ENCODE data around the gene RNASEL.
A peak's percentile ranks its signal among the peaks of the same experiment; 100 is the strongest.

RNASEL gene

DNA sequence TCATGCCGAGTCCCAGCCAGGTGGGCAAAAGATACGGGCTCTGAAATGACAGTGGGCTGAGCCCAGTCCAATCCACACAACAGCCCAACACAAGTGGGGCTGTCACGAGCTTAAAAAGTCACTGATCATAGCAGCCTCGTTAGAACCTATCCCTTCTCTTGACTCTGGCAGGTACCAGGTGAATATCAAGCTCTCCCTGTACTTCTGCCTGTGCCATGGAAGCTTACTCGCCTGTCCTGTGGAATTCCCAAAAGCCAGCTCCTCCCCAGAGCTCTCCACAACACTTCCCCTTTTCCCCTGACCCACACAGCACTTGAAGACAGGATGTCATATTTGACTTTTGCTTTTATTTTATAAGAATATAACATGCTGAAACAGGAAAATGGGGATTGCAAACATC lies 9.2 kb upstream of the RNASEL start:
- no peak for DNase-seq

DNA sequence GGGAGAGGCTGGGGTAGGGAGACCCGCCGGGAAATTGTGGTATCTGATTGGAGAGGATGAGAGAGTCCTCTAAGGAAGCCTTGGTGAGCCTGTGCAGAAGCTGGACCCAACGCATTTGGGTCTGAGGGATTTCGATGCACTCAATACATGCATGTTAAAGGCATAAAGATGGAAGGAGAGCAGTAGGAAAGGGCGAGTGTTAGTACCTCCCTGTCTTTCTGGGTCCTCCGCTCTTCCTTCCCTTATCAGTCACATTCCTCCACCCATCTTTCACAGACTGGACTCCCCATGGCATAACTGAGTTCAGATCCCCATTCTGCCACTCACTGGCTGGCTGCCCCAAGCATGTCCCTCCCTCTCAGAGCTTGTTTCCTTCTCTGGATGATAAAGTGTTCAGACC lies 7.9 kb upstream of the RNASEL start:
- no peak for DNase-seq

DNA sequence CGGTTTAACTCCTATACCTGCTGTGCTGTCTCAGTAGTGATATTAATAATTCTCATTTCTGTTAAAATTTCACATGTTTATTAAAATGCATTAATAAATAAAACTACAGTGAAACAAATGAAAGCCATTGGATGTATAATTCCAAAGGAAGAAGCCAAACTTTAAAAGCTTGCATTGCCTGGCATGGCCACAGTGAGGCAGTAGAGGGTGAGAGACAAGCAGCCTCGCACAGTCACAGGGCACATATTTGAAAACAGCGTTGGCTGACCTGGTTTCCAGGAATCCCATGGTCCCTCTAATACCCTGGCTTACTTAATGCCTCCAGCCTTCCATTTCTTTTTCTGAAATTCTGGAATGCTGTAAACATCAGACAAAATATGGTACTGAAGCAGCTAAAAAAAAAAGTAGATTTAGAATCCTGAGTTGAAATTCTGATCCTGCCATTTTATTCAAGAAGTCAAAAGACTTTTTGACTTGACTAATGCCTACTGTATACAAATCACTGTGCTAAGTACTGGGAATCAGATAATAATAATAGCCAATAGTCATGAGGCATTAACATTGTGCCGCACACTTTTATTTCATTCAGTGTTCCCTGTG lies 6.7 kb upstream of the RNASEL start:
- peak; percentile 12 for DNase-seq

DNA sequence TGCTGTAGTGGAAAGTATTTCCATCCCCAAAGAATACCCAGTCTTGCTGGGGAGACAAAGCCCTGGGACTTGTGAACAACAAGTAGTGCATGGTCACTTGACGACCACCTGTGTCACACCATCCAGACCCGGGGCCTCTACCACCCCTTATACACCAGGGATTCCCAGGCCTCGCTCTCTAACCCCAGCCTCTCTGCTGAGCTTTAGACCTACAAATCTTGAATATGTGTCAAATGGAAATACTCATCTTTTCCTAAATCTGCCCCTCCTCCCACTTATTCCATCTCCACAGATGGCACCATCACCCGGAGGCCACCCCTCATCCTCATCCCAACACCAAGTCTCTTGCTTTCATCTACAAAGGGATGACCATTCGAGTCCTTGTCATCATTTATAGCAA lies 875 bp upstream of the RNASEL start:
- no peak for DNase-seq

DNA sequence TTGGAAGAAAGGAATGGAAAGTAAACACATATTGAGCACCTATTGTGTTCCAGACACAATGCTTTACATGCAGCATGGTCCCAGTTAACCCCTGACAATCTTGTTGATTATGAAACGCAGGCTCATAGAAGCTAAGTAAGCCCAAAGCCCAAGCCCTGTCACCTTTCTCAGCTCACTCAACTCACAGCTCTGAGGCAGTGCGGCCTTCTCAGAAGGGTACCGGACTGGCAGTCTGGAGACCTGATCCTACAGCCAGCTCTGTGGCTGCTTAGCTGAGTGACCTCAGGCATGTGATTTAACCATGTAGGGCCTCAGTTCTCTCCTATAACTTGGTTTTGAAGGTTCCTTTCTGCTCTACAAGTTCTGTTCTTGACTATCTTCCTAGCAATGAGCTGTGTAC lies 464 bp upstream of the RNASEL start:
- no peak for DNase-seq

DNA sequence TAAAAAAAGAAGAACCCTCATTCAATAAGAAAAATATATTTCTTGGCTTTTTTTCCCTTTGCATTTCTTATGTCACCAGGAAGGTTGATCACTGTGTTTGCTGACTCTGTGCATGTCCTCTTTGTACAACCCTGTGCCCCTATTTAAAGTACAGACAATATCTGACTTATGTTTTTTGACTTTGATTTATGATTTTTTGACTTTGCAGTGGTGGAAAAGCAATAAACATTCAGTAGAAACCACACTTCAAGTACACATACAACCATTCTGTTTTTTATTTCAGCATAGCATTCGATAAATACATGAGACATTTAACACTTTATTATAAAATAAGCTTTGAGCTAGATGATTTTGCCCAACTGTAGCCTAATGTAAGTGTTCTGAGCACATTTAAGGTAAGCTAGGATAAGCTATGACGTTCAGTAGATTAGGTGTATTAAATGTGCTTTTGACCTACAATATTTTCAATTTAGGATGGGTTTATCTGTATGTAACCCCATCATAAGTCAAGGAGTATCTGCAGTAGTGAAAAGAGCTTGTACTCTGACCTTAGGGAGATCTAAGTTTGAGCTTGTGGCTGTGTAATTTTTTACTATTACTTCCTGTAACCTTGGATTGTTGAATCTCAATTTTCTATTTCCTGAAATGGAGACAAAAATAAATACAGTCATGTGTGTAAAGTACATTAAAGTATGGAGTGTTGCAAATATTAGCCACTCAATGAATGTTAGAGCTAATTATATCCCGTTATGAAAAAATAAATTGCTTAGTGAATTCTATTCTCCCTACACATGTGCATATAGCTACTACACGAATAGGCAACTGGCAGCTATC lies 1.2 kb downstream of the RNASEL start:
- DNase-seq: no peak

DNA sequence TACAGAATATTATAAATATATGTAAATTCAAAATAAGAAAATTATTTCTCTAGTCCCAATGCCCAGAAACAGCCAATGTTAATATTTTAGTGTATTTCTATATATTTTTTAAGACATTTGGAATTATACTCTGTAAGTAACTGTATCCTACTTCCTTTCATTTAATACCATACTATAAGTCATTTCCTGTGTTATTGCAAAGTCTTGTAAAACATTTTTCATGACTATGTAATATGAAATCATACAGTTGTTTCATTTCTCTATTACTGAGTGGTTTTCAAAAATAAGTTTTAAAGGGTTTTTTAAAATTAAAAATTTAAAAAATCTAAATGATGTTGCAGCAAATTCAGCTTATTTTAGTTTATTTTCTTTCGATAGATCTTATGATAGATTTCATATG lies 2.0 kb downstream of the RNASEL start:
- no peak for DNase-seq

DNA sequence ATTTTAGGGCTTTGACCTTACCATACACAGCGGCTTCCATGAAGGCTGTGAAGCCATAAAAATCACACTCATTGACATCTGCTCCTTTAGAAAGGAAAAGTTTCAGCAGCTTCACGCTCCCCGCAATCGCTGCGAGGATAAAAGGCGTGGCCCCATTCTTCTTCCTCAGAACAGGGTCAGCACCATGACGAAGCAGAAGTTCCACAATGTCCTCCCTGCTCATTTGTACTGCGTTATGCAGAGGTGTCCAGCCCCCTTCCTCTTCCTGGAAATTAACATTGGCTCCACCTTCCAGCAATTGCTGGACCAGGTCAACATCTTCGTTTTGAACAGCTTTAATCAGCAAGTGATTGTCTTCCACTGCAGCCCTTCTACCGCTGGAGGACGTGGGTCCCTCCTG lies 2.7 kb downstream of the RNASEL start:
- DNase-seq: no peak

DNA sequence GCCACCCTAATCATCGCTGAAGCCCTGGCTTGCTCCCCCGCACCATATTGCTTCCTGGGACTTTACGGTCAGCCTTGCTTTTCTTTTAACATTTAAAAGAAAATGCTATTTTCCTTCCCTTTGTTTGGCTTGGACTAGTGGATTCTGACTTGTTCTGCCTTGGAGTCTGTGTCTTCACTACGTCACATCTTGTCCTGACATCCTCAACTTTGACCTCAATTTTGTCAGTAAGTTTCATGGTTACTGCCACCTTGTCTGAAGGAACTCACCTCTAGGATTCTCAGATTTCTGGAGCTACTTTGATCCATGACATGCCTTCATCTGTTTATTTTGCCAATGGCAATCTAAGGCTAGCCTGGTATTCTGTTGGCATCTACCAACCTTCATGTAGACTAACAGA lies 4.3 kb downstream of the RNASEL start:
- DNase-seq: no peak

DNA sequence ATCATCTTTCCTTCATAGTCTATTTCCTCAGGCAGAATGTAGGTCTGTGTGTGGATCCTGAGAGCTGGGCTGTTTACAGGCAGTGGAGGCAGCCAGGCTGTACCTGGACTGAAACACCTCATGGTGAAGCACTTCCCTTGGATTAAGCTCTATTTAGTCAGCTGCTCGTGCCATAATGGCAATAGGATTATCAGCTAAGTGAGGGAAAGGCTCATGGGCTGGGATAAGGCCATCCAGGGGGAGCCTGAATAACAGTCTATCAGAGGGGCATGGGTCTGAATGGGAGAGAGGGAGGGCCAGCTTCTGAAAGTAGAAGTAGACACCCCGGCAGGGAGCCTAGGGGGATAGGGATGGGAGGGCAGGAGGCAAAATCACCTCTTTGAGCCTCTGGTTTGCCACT lies 8.3 kb downstream of the RNASEL start:
- DNase-seq: no peak

DNA sequence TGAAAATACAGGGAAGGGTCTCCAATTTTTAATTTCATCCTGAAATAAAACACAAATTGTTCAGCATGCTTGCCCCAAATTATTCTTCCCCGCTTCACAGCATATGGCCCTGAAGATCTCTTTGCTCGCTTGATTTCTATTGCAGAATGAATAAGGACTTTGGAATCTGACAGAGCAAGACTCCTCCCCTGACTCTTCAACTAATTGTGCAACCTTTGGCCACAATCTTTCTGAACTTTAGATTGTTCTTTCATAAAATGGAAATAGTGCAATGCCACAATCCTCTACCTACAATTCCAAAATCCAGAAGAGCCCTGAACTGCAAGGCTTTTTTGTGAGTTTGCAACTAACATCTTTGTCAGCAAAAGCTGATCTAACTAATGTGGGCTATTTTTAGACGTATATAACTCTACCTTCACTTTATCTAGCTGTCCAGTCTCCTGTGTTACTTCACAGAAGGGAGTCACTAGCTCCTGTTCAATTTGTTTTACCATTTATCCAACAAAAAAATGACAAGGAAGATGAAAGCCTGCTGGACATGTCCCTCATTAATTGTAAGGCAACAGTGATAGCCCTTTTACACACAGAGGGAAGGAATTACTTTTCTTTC lies 13.4 kb downstream of the RNASEL start:
- no peak for DNase-seq

DNA sequence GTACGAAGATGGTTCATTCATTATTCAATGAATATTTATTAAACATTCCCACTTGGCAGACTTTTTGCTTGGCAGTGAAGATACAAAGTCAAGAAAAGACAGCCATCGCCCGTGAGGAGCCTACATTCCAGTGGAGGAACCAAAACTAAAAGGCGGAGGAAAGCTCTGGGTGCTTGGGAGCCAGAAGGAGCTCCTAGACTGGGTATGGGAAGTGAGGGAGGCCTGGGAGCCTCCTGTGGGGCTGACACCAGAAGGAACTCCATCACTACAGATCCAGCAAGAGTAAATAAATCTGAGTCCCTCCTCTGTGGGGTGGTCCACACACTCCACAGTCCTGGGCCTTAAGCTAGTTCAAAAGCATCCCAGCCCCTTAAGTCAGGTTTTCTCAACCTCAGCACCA lies 14.9 kb downstream of the RNASEL start:
- no peak for DNase-seq

DNA sequence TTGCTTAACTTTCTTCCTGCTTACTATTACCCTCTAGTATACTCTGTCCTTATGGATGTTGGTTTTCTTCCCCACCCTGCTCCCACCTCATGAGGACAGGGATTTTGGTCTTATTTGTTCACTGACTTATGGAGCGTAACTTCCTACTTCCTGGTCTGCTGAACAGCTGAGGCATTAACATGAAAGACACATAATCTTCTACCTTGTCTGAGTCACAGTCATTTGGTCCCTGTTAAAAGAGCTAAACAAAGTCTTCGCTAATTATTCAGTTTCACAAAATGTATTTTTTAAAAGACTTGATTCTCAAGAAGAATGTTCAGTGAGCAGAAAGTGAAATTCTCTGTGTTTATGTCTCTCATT lies 18.5 kb downstream of the RNASEL start:
- DNase-seq: no peak

DNA sequence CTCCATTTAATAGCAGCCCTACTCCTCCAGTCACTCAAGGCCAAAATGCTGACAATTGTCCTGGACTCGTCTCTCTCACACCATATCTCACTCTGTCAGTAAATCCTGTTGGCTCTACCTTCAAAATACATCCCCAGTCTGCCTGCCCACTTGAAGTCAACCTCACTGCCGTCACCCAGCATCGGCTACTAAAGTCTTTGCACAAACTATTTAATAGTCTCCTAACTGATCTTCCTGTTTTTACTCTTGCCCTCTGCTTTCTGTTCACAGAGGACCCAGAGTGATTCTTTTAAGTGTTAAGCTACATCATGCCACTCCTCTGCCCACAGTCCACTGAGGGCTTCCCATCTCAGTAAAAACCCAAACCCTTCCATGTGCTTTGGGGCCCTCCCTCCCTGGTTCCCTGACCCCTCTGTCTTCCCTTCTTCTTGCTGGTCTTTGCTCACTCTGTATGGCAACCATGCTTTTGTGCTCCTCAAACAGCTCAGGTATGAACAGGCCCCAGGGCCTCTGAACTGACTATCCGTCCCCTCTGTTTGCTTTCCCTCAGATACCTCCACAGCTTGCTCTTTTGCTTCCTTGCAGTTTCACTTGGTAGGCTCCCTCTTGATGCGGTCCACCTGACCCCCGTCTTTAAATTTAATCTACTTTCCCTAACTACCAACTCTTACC lies 19.0 kb downstream of the RNASEL start:
- DNase-seq: peak; percentile 6

DNA sequence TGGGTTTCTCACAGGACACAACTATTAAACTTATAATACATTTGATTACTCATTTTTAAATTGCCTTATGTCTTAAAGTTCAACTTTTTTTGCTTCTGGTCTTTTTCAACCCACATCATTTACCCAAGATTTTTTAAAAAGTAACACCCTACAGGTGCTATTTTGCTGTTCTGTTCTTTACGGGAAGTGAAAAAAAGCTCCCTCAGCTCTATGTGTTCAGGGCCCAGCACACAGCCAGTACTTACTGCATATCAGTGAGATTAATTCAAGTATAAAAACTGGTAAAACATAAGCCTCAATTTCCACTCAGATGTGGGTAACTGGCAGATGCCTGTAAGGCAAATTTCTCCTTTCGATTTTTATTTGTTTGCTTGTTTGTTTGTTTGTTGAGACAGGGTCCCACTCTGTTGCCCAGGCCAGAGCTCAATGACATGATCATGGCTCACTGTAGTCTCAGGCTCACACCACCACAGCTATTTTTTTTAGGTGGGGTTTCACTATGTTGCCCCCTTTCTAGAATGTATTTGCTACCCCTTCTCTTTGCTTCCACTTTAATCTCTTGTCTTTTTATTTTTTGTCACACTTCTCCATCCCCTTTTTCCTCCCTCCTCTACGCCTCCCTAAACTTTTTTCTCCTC lies 20.3 kb downstream of the RNASEL start:
- DNase-seq: no peak

DNA sequence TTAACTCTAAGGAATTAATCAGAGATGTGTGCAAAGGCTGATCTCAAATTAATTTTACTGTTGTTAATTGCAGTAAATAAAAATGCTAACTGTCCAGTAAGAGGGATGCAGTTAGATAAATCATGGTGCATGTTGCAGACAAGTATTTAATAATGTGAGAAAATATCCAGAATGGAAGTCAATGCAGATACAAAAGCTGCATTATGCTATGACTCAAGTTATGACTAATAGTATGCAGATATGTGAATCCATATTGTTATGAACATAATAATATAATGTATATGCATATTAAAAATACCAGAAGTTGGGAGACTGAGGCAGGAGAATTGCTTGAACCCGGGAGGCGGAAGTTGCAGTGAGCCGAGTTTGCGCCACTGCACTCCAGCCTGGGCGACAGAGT lies 21.4 kb downstream of the RNASEL start:
- DNase-seq: no peak

DNA sequence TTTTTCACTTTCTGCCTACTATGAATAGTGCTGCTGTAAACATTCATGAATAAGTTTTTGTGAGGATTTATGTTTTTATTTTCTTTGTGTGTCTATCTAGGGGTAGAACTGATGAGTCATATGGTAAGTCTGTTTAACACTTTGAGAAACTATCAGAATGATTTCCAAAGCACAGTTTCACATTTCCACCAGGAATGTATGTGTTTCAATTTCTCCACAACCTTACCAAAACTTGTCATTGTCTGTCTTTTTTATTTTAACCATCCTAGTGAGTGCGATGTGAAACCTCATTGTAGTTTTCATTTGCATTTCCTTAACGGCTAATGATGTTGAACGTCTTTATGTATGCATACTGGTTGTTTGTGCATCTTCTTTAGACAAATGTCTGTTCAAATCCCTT lies 23.5 kb downstream of the RNASEL start:
- no peak for DNase-seq

DNA sequence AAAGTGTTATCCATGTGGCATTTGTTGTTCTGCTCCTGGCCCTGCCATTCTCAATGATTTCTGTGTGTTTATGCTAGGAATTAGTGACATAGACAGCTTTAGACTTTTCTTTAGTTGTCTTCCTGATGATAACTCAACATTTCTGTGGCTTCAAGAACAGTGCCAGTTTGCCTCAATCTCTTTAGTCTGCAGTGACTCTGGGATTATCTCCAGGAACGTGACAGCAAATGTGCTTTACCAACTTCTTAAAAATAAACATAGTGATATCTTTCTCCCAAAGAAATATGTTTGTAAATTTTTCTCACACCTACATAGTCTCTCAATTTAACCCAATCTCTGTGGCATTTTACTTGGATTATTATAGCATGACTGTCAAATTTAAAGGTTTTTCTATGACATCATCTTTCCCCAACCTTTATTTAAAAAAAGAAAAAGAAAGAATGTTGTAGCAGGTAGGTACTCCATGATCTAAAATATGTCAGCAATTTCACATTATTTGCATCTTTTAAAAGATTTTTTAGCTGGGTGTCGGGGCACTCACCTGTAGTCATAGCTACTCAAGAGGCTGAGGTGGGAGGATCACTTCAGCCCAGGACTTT lies 24.6 kb downstream of the RNASEL start:
- no peak for DNase-seq

DNA sequence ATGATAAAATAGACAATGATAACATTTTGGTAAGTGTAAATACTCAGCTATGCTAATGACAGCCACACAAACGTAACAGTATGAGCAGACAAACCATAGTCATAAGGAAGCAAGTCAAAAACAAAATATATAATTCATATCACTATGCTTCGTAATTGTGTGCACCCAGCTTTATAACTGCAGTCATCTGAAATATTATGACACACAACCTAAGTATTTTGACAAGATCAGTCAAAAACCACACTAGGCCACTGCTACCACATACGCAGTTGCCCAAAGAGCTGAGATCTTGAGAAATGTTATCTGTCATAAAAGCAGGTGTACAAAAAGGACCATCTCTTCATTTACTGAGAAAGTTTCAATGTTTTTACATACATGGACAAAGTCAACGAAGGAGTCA lies 26.0 kb downstream of the RNASEL start:
- DNase-seq: no peak

DNA sequence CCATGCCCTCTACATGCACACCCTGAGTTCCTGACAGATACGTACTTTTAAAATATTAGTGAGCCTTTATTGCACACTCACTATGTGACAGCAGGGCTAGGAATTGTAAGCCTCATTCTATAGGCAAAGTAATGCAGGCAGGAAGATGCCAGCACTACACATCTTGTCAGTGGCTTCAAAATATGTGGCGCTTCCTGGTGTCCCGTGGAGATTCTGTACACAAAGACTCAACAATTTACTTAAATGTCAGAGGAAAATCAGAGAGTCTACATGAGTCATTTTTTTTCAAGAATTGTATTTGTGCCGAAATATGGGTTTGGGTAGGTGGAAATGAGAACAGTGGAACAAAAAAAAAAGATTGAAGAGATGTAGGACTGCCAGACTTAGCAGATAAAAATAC lies 27.6 kb downstream of the RNASEL start:
- DNase-seq: no peak

DNA sequence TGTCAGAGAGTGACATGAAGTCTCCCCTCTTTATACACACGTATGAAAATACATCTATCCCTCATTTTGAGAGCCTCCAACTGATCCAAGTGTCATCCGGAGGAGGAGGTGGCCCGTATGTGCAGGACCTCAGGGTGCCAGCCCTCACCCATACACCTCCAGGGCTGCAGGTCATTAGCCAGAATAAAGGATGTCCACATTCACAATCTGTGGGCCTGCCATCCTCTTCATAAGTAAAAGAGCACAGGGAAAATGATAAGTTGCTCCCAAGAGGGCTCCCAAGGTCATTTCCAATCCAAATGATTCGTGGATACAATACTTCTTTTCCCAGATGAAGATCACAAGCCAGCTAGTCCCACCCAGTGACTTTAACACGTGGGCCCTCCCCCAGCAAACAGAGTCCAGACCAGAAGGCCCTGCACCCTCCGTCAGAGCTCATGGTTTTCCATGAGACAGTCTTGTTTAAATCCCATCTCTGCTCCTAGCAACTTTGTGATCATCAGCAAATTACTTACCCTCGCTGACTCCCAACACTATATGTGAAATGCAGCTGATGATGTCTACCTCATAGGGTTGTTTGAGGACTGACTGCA lies 28.6 kb downstream of the RNASEL start:
- no peak for DNase-seq

DNA sequence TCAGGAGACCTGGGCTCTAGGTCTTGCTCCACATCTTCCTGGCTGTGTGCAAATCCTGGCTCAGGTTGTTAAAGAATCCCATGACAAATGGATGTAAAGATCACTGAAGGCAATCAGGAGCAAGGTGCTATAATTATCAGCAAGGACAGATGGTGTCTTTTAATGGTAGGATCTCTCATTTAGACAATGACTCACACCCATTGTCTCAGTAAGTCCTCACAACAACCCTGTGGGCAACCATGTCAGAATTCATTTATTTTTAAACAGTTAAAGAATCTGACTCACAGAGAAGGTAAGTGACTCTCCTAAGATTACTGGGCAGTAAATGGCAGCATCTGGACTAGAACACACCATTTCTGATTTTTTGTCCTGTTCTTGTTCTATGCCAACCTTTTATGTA lies 32.8 kb downstream of the RNASEL start:
- no peak for DNase-seq

DNA sequence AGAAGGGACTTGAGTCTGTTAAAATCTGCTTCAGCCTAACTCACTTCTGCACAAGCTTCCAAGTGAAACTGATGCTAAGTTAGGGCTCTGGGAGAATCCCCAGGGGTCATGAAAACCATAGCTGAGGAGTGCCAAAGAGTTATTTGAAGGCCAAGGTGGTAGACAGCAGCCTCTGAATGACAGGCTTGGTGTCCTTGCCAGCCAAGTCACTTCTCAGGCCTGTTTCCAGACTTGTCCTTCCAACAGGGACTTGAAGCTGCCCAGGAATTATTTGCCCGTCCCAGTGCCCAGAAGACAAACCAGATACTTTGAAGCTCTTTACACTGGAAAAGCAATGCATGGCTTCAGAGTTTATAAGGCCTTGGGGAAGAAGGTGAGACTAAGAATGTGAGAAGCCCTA lies 33.6 kb downstream of the RNASEL start:
- no peak for DNase-seq
